HL-60 (cell line): ENCODE data around the gene SLITRK3.

Experiments
- DNase-seq, 2 experiments: peaks; one replicate each; pipeline ENCODE4 v3.0.0-alpha.2; 2010 to 2020; ENCODE audit warnings: low read depth in 1 of 2, low spot score in 1 of 2
- H3K27ac ChIP-seq: fragments of 250-450 bp; sonication (Bioruptor Pico); replicated peaks from 2 replicates; pipeline ENCODE4 v1.5.1; 2020; ENCODE audit warnings: mild to moderate bottlenecking, moderate library complexity
- H3K27me3 ChIP-seq: fragments of 250-450 bp; sonication (Bioruptor Pico); 2 replicates; pipeline ENCODE4 v1.5.1; 2021; ENCODE audit warnings: mild to moderate bottlenecking, moderate library complexity; ENCODE audit not compliant: insufficient read depth, poor library complexity, severe bottlenecking
- H3K4me3 ChIP-seq: replicated peaks from 2 replicates; pipeline ENCODE4 v1.5.1; 2011; ENCODE audit warnings: mild to moderate bottlenecking, control low read depth, low read length; ENCODE audit not compliant: insufficient read depth
- CTCF ChIP-seq: IDR thresholded peaks from one replicate; pipeline ENCODE4 v1.5.1; 2011; ENCODE audit warnings: low read length, control low read depth, inconsistent platforms; ENCODE audit not compliant: insufficient read depth
- GABPA ChIP-seq: IDR thresholded peaks from 2 replicates; pipeline ENCODE4 v1.6.1; 2012; ENCODE audit warnings: low read depth
- POLR2AphosphoS5 ChIP-seq: IDR thresholded peaks from 2 replicates; pipeline ENCODE4 v1.6.1; 2012; ENCODE audit warnings: low read depth
- REST ChIP-seq: IDR thresholded peaks from 2 replicates; pipeline ENCODE4 v1.6.1; 2012; ENCODE audit warnings: low read depth; ENCODE audit not compliant: insufficient replicate concordance
- SPI1 ChIP-seq: IDR thresholded peaks from 2 replicates; pipeline ENCODE4 v1.6.1; 2012; ENCODE audit warnings: low read depth, mild to moderate bottlenecking, borderline replicate concordance

Gene SLITRK3

GRCh38 chr3:165159760-165160421, 36.3 kb downstream of the SLITRK3 start:
- no peak for DNase-seq
- TF ChIP-seq SPI1 (no peak), REST (no peak), CTCF (no peak), POLR2AphosphoS5 (no peak), GABPA (no peak)
- H3K27me3 ChIP-seq = no peaks in the 10 kb centered on the region
- no peak overlapping the region for H3K4me3 ChIP-seq
- no peak overlapping the region for H3K27ac ChIP-seq

GRCh38 chr3:165158011-165158410, 38.2 kb downstream of the SLITRK3 start:
- H3K27ac ChIP-seq = no peak overlapping the region
- no peak for DNase-seq
- H3K4me3 ChIP-seq = no peak overlapping the region
- no peaks in the 10 kb centered on the region for H3K27me3 ChIP-seq
- TF ChIP-seq REST (no peak), POLR2AphosphoS5 (no peak), GABPA (no peak), SPI1 (no peak), CTCF (no peak)

- no peak overlapping the region for H3K27ac ChIP-seq
- H3K4me3 ChIP-seq = no peak overlapping the region
- DNase-seq = no peak
- TF ChIP-seq SPI1 (no peak), POLR2AphosphoS5 (no peak), GABPA (no peak), REST (no peak), CTCF (no peak)
- no peaks in the 10 kb centered on the region for H3K27me3 ChIP-seq
Measured at GRCh38 chr3:165156757-165157420, 39.3 kb downstream of the SLITRK3 start.
